ENCODE results near the gene ZNF550. TPM values are rescaled to one million over a fixed set of nuclear protein-coding genes. Genes with fewer than 3 reads are reported as not detected.

Gene ZNF550
- total RNA-seq (2021; ENCODE audit: unreplicated experiment) = 3.1 TPM
- 0.41 and 1.1 TPM in 2 replicates for polyA plus RNA-seq (2012)
- Bru-seq, nascent RNA = percentile 40 among the genes with signal in this experiment
- BruChase-seq, experiment 1, labeled RNA remaining after a 6-hour chase = percentile 32 among the genes with signal in this experiment
- percentile 41 among the genes with signal in this experiment for BruChase-seq, experiment 2, labeled RNA remaining after a 2-hour chase
- long read RNA-seq, partial matches to known transcripts = 1 of 1 reads
- long read RNA-seq, other reads (novel, unspliced or antisense) = 0 of 1 reads

GRCh38 chr19:57559404-57560025, at the start of gene ZNF550:
TSS of gene ZNF550 (minus strand) at chr19:57559863. CDS start at chr19:57559682, 181 bp downstream.
- Histone ChIP-seq H4K20me1 (ENCODE audit: insufficient read depth) (no peaks in the 10 kb centered on the region), H3K27me3 (ENCODE audit: insufficient read depth, low read length) (no peaks in the 10 kb centered on the region), H2AFZ (ENCODE audit: low read depth, low read length, poor library complexity, severe bottlenecking) (no peak within 1 kb of the TSS), H3K4me3 (replicated peaks in 1 of 2; ENCODE audit: low read depth in 1 of 2, low read length in 2 of 2) (peak within 1 kb of the TSS; percentile 54 to 55), H3K9me3 (ENCODE audit: control insufficient read depth in 1 of 2, insufficient read depth in 1 of 2, low read depth in 1 of 2, low read length in 2 of 2) (peaks cover 8 to 25% of the 10 kb centered on the region in 2 experiments; a peak in 2 of 4 replicates), H3K9me2 (ENCODE audit: insufficient read depth) (no peaks in the 10 kb centered on the region), H3K79me2 (ENCODE audit: insufficient read depth, low read length) (no peaks in the 10 kb centered on the region), H3K4me1 (ENCODE audit: control insufficient read depth in 1 of 2, insufficient read depth in 2 of 2, low read length in 2 of 2) (no peaks in the 10 kb centered on the region), H3K9ac (ENCODE audit: low read length) (peak within 1 kb of the TSS; percentile 27; the same call in 1 of the 2 replicates), H3K36me3 (ENCODE audit: control insufficient read depth in 1 of 2, insufficient read depth in 2 of 2, low read length in 2 of 2) (no peaks in the 10 kb centered on the region), H3K4me2 (ENCODE audit: low read length) (peak within 1 kb of the TSS; percentile 61), H3K27ac (ENCODE audit: low read depth, low read length) (no peak within 1 kb of the TSS; the same call in 1 of the 2 replicates)
- DNase-seq (ENCODE audit: low read depth, low spot score) (peak; percentile 26), ATAC-seq (peak; percentile 98)
- CTCF ChIA-PET = no interaction called here
- BruUV-seq (replicated peaks) = TSS peak; percentile 78
- TF ChIP-seq JUND (IDR thresholded peaks at IDR 0.05) (no peak), POLR2AphosphoS5 (IDR thresholded peaks at IDR 0.05; ENCODE audit: low read depth, low read length) (peak; percentile 35; the same call in 1 of the 2 replicates)
- RAD21 ChIA-PET (ENCODE audit: low non-redundant PET in 1 of 2, low total read pairs in 2 of 2, uncharacterized antibody in 2 of 2, unreplicated experiment in 2 of 2) = no interaction called here
- POLR2A ChIA-PET = no interaction called here
- intact Hi-C loops (cut with micrococcal nuclease) = no loop called here

- H3K4me2 ChIP-seq (ENCODE audit: low read length) = no peak overlapping the region
- POLR2A ChIA-PET = no interaction called here
- peaks cover 15 to 19% of the 10 kb centered on the region in 2 experiments; a peak in 2 of 4 replicates for H3K9me3 ChIP-seq (ENCODE audit: control insufficient read depth in 1 of 2, insufficient read depth in 1 of 2, low read depth in 1 of 2, low read length in 2 of 2)
- H3K36me3 ChIP-seq (ENCODE audit: control insufficient read depth in 1 of 2, insufficient read depth in 2 of 2, low read length in 2 of 2) = peaks cover 3 to 19% of the 10 kb centered on the region in 2 experiments; a peak in 3 of 4 replicates
- H3K27ac ChIP-seq (ENCODE audit: low read depth, low read length) = no peak overlapping the region
- H3K9ac ChIP-seq (ENCODE audit: low read length) = no peak overlapping the region
- intact Hi-C loops (cut with micrococcal nuclease) = no loop called here
- H3K4me1 ChIP-seq (ENCODE audit: control insufficient read depth in 1 of 2, insufficient read depth in 2 of 2, low read length in 2 of 2) = no peaks in the 10 kb centered on the region
- CTCF ChIA-PET = no interaction called here
- ATAC-seq (no peak), DNase-seq (ENCODE audit: low read depth, low spot score) (no peak)
- H3K4me3 ChIP-seq (replicated peaks in 1 of 2; ENCODE audit: low read depth in 1 of 2, low read length in 2 of 2) = no peak overlapping the region
- no peak overlapping the region for H2AFZ ChIP-seq (ENCODE audit: low read depth, low read length, poor library complexity, severe bottlenecking)
- H3K79me2 ChIP-seq (ENCODE audit: insufficient read depth, low read length) = no peaks in the 10 kb centered on the region
- no peaks in the 10 kb centered on the region for H4K20me1 ChIP-seq (ENCODE audit: insufficient read depth)
- BruUV-seq (replicated peaks) = no TSS peak
- no peaks in the 10 kb centered on the region for H3K27me3 ChIP-seq (ENCODE audit: insufficient read depth, low read length)
- RAD21 ChIA-PET (ENCODE audit: low non-redundant PET in 1 of 2, low total read pairs in 2 of 2, uncharacterized antibody in 2 of 2, unreplicated experiment in 2 of 2) = no interaction called here
- no peak for TF ChIP-seq ELF1 (IDR thresholded peaks at IDR 0.05; ENCODE audit: borderline replicate concordance, low read depth)
- TF ChIP-seq FOSL1 (IDR thresholded peaks at IDR 0.05; ENCODE audit: low read depth) = no peak
- no peak for TF ChIP-seq SRF (IDR thresholded peaks at IDR 0.05; ENCODE audit: low read depth)
- H3K9me2 ChIP-seq (ENCODE audit: insufficient read depth) = no peaks in the 10 kb centered on the region
Observed at GRCh38 chr19:57606931-57607330, 47.3 kb upstream of the ZNF550 start.

All from HCT116 (cell line).